GDM1 (cell line): Measurements from ENCODE around the gene ZNHIT3.
"Not testable (repeated sequence)": the region's sequence is repeated elsewhere in the genome, so short reads cannot be mapped to it uniquely, and the experiment has no call there.

Experiments
- DNase-seq: peaks from one replicate; lab custom pipeline; 2025; lab: John Stamatoyannopoulos, UW

ZNHIT3 gene

GRCh38 chr17:36486204-36487194 lies at the start of gene ZNHIT3:
Gene ZNHIT3, plus strand, starts transcription at chr17:36486681. Its CDS starts 19 bp downstream, at chr17:36486700.
- peak; percentile 87 for DNase-seq

- DNase-seq, result not testable (repeated sequence)
Observed at GRCh38 chr17:36441792-36442191, 44.7 kb upstream of the ZNHIT3 start.

GRCh38 chr17:36443777-36444176 lies 42.7 kb upstream of the ZNHIT3 start:
- DNase-seq, result no peak

- not testable (repeated sequence) for DNase-seq
Observed at GRCh38 chr17:36449997-36450396, 36.5 kb upstream of the ZNHIT3 start.

- DNase-seq, result not testable (repeated sequence)
Observed at GRCh38 chr17:36452888-36453287, 33.6 kb upstream of the ZNHIT3 start.

- DNase-seq, result not testable (repeated sequence)
Observed at GRCh38 chr17:36457701-36458100, 28.8 kb upstream of the ZNHIT3 start.

- no peak for DNase-seq
Observed at GRCh38 chr17:36459045-36459444, 27.4 kb upstream of the ZNHIT3 start.

- DNase-seq, result no peak
Observed at GRCh38 chr17:36459601-36460000, 26.9 kb upstream of the ZNHIT3 start.

- no peak for DNase-seq
Observed at GRCh38 chr17:36460265-36460937, 26.1 kb upstream of the ZNHIT3 start.

GRCh38 chr17:36461330-36462110 lies 25.0 kb upstream of the ZNHIT3 start:
- DNase-seq, result no peak

GRCh38 chr17:36463916-36464764 lies 22.3 kb upstream of the ZNHIT3 start:
- peak; percentile 5 for DNase-seq

- DNase-seq, result no peak
Observed at GRCh38 chr17:36464765-36465088, 21.8 kb upstream of the ZNHIT3 start.

- no peak for DNase-seq
Observed at GRCh38 chr17:36468903-36469635, 17.4 kb upstream of the ZNHIT3 start.

- DNase-seq, result no peak
Observed at GRCh38 chr17:36469733-36470132, 16.7 kb upstream of the ZNHIT3 start.

GRCh38 chr17:36470499-36470898 lies 16.0 kb upstream of the ZNHIT3 start:
- DNase-seq, result no peak

- no peak for DNase-seq
Observed at GRCh38 chr17:36474571-36474970, 11.9 kb upstream of the ZNHIT3 start.

- no peak for DNase-seq
Observed at GRCh38 chr17:36475346-36475970, 11.0 kb upstream of the ZNHIT3 start.

GRCh38 chr17:36481829-36482228 lies 4.7 kb upstream of the ZNHIT3 start:
- DNase-seq, result no peak

GRCh38 chr17:36482611-36483504 lies 3.6 kb upstream of the ZNHIT3 start:
- peak; percentile 64 for DNase-seq
